ENCODE data around the gene NAPG. TPM values are rescaled to one million over a fixed set of nuclear protein-coding genes. Genes with fewer than 3 reads are reported as not detected.

The NAPG gene
- total RNA-seq, 1 donor from 2014 or later: 32.0 TPM

GRCh38 chr18:10558243-10558966, 32.6 kb downstream of the NAPG start:
- Mint-ChIP-seq H3K9me3 (ENCODE audit: low read depth) (no peaks in the 10 kb centered on the region), H3K4me3 (ENCODE audit: unreplicated experiment) (no peak overlapping the region), H3K4me1 (ENCODE audit: low read depth) (peaks cover 25% of the 10 kb centered on the region), H3K36me3 (ENCODE audit: low read depth) (peaks cover 22% of the 10 kb centered on the region), H3K27me3 (ENCODE audit: low read depth) (no peaks in the 10 kb centered on the region), H3K27ac (ENCODE audit: unreplicated experiment) (no peak overlapping the region)
- TF ChIP-seq, protein P1, sequence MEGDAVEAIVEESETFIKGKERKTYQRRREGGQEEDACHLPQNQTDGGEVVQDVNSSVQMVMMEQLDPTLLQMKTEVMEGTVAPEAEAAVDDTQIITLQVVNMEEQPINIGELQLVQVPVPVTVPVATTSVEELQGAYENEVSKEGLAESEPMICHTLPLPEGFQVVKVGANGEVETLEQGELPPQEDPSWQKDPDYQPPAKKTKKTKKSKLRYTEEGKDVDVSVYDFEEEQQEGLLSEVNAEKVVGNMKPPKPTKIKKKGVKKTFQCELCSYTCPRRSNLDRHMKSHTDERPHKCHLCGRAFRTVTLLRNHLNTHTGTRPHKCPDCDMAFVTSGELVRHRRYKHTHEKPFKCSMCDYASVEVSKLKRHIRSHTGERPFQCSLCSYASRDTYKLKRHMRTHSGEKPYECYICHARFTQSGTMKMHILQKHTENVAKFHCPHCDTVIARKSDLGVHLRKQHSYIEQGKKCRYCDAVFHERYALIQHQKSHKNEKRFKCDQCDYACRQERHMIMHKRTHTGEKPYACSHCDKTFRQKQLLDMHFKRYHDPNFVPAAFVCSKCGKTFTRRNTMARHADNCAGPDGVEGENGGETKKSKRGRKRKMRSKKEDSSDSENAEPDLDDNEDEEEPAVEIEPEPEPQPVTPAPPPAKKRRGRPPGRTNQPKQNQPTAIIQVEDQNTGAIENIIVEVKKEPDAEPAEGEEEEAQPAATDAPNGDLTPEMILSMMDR (IDR thresholded peaks at IDR 0.05): no peak
- DNase-seq (ENCODE audit: low spot score): no peak

DNA sequence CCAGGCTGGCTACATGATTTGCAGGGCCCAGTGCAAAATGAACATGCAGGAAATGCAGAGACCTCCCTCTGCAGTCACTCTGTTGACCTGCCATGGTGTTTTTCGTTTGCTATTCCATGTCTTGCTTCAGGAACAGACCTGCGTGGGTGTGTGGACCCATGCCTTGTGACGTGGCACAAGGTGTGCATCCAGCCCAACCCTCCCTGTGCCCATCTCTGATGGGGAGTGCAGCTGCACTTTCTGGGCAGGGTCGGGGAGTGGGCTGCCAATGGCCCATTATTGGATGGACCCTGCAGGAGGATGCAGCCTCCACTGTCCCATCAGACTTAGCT, 33.1 kb downstream of the NAPG start:
- H3K36me3 Mint-ChIP-seq (ENCODE audit: low read depth): peaks cover 21% of the 10 kb centered on the region
- DNase-seq (ENCODE audit: low spot score): no peak
- H3K27me3 Mint-ChIP-seq (ENCODE audit: low read depth): no peaks in the 10 kb centered on the region
- H3K27ac Mint-ChIP-seq (ENCODE audit: unreplicated experiment): no peak overlapping the region
- H3K4me1 Mint-ChIP-seq (ENCODE audit: low read depth): peaks cover 25% of the 10 kb centered on the region
- H3K9me3 Mint-ChIP-seq (ENCODE audit: low read depth): no peaks in the 10 kb centered on the region
- H3K4me3 Mint-ChIP-seq (ENCODE audit: unreplicated experiment): no peak overlapping the region
- TF ChIP-seq, protein P1 (IDR thresholded peaks at IDR 0.05): no peak

GRCh38 chr18:10559553-10560451, 34.0 kb downstream of the NAPG start:
- TF ChIP-seq, protein P1 (IDR thresholded peaks at IDR 0.05): no peak
- peaks cover 25% of the 10 kb centered on the region for H3K4me1 Mint-ChIP-seq (ENCODE audit: low read depth)
- no peak for DNase-seq (ENCODE audit: low spot score)
- no peaks in the 10 kb centered on the region for H3K9me3 Mint-ChIP-seq (ENCODE audit: low read depth)
- H3K27ac Mint-ChIP-seq (ENCODE audit: unreplicated experiment): no peak overlapping the region
- H3K4me3 Mint-ChIP-seq (ENCODE audit: unreplicated experiment): peak overlapping the region; percentile 44
- H3K36me3 Mint-ChIP-seq (ENCODE audit: low read depth): peaks cover 12% of the 10 kb centered on the region
- H3K27me3 Mint-ChIP-seq (ENCODE audit: low read depth): no peaks in the 10 kb centered on the region

- TF ChIP-seq, protein P1 (IDR thresholded peaks at IDR 0.05): peak; percentile 92
- DNase-seq (ENCODE audit: low spot score): no peak
- peaks cover 26% of the 10 kb centered on the region for H3K4me1 Mint-ChIP-seq (ENCODE audit: low read depth)
- no peak overlapping the region for H3K27ac Mint-ChIP-seq (ENCODE audit: unreplicated experiment)
- no peaks in the 10 kb centered on the region for H3K9me3 Mint-ChIP-seq (ENCODE audit: low read depth)
- no peaks in the 10 kb centered on the region for H3K27me3 Mint-ChIP-seq (ENCODE audit: low read depth)
- H3K36me3 Mint-ChIP-seq (ENCODE audit: low read depth): peaks cover 9% of the 10 kb centered on the region
- H3K4me3 Mint-ChIP-seq (ENCODE audit: unreplicated experiment): no peak overlapping the region
Observed at GRCh38 chr18:10560452-10561045, 34.7 kb downstream of the NAPG start.

- Mint-ChIP-seq H3K9me3 (ENCODE audit: low read depth) (no peaks in the 10 kb centered on the region), H3K4me1 (ENCODE audit: low read depth) (peaks cover 29% of the 10 kb centered on the region), H3K27ac (ENCODE audit: unreplicated experiment) (peak overlapping the region; percentile 57), H3K4me3 (ENCODE audit: unreplicated experiment) (no peak overlapping the region), H3K36me3 (ENCODE audit: low read depth) (no peaks in the 10 kb centered on the region), H3K27me3 (ENCODE audit: low read depth) (no peaks in the 10 kb centered on the region)
- TF ChIP-seq, protein P1 (IDR thresholded peaks at IDR 0.05): no peak
- no peak for DNase-seq (ENCODE audit: low spot score)
Observed at GRCh38 chr18:10562773-10563160, 36.9 kb downstream of the NAPG start.
